Memory B cell (primary cell): ENCODE data around the gene TMCC1.
A peak's percentile ranks its signal among the peaks of the same experiment; 100 is the strongest.

ENCODE experiments used
- ATAC-seq: fragments of 150-1000 bp; cut with Tn5 transposase; 2 replicates; pipeline ENCODE4 v1.10.0; 2021; ENCODE audit warnings: low read depth, mild to moderate bottlenecking, moderate library complexity
- DNase-seq, 2 donors: peaks; one replicate each; pipeline ENCODE4 v3.0.0; 2022; ENCODE audit warnings: low spot score in 2 of 2
- H3K27ac Mint-ChIP-seq: one replicate; pipeline ENCODE4 v1.8.0; 2022; ENCODE audit warnings: mild to moderate bottlenecking, moderate library complexity, mixed read lengths
- H3K27me3 Mint-ChIP-seq: one replicate; pipeline ENCODE4 v1.8.0; 2022; ENCODE audit warnings: mixed read lengths
- H3K36me3 Mint-ChIP-seq: one replicate; pipeline ENCODE4 v1.8.0; 2022; ENCODE audit warnings: mild to moderate bottlenecking, mixed read lengths
- H3K4me1 Mint-ChIP-seq: one replicate; pipeline ENCODE4 v1.8.0; 2022; ENCODE audit warnings: mixed read lengths
- H3K4me3 Mint-ChIP-seq: one replicate; pipeline ENCODE4 v1.8.0; 2022; ENCODE audit warnings: mild to moderate bottlenecking, moderate library complexity, mixed read lengths
- H3K9me3 Mint-ChIP-seq: one replicate; pipeline ENCODE4 v1.8.0; 2022; ENCODE audit warnings: mixed read lengths

TMCC1 gene

GRCh38 chr3:129735638-129736037 is 157.9 kb downstream of the TMCC1 start:
- ATAC-seq (no peak), DNase-seq (no peak)
- H3K4me3 Mint-ChIP-seq: no peak overlapping the region
- H3K27ac Mint-ChIP-seq: no peak overlapping the region
- H3K4me1 Mint-ChIP-seq: peaks cover 8% of the 10 kb centered on the region
- no peaks in the 10 kb centered on the region for H3K27me3 Mint-ChIP-seq
- peaks cover 9% of the 10 kb centered on the region for H3K36me3 Mint-ChIP-seq
- H3K9me3 Mint-ChIP-seq: no peaks in the 10 kb centered on the region

GRCh38 chr3:129734449-129734848 is 159.1 kb downstream of the TMCC1 start:
- Mint-ChIP-seq H3K4me3 (no peak overlapping the region), H3K9me3 (no peaks in the 10 kb centered on the region), H3K27me3 (no peaks in the 10 kb centered on the region), H3K4me1 (peaks cover 3% of the 10 kb centered on the region), H3K27ac (no peak overlapping the region), H3K36me3 (peaks cover 5% of the 10 kb centered on the region)
- ATAC-seq (no peak), DNase-seq (no peak)

GRCh38 chr3:129732200-129732876 is 161.2 kb downstream of the TMCC1 start:
- no peaks in the 10 kb centered on the region for H3K9me3 Mint-ChIP-seq
- H3K36me3 Mint-ChIP-seq: peaks cover 3% of the 10 kb centered on the region
- H3K27ac Mint-ChIP-seq: no peak overlapping the region
- DNase-seq (no peak), ATAC-seq (no peak)
- no peaks in the 10 kb centered on the region for H3K4me1 Mint-ChIP-seq
- no peak overlapping the region for H3K4me3 Mint-ChIP-seq
- H3K27me3 Mint-ChIP-seq: no peaks in the 10 kb centered on the region

GRCh38 chr3:129727707-129728106 is 165.8 kb downstream of the TMCC1 start:
- no peak overlapping the region for H3K4me3 Mint-ChIP-seq
- no peak for DNase-seq
- ATAC-seq: no peak
- H3K9me3 Mint-ChIP-seq: no peaks in the 10 kb centered on the region
- no peaks in the 10 kb centered on the region for H3K36me3 Mint-ChIP-seq
- no peaks in the 10 kb centered on the region for H3K27me3 Mint-ChIP-seq
- H3K27ac Mint-ChIP-seq: no peak overlapping the region
- H3K4me1 Mint-ChIP-seq: no peaks in the 10 kb centered on the region

GRCh38 chr3:129723558-129724324 is 169.8 kb downstream of the TMCC1 start:
- Mint-ChIP-seq H3K27me3 (no peaks in the 10 kb centered on the region), H3K27ac (peak overlapping the region; percentile 58), H3K9me3 (no peaks in the 10 kb centered on the region), H3K36me3 (peaks cover 1% of the 10 kb centered on the region), H3K4me1 (no peaks in the 10 kb centered on the region), H3K4me3 (no peak overlapping the region)
- ATAC-seq (no peak), DNase-seq (no peak)

GRCh38 chr3:129722527-129722926 is 171.0 kb downstream of the TMCC1 start:
- no peak for ATAC-seq
- Mint-ChIP-seq H3K4me1 (no peaks in the 10 kb centered on the region), H3K9me3 (no peaks in the 10 kb centered on the region), H3K4me3 (no peak overlapping the region), H3K27ac (no peak overlapping the region), H3K27me3 (no peaks in the 10 kb centered on the region), H3K36me3 (peaks cover 1% of the 10 kb centered on the region)
- DNase-seq: no peak

GRCh38 chr3:129718201-129718600 is 175.3 kb downstream of the TMCC1 start:
- Mint-ChIP-seq H3K4me3 (no peak overlapping the region), H3K9me3 (no peaks in the 10 kb centered on the region), H3K27me3 (no peaks in the 10 kb centered on the region), H3K36me3 (peaks cover 1% of the 10 kb centered on the region), H3K4me1 (peaks cover 2% of the 10 kb centered on the region), H3K27ac (no peak overlapping the region)
- DNase-seq (no peak), ATAC-seq (no peak)

- DNase-seq (no peak), ATAC-seq (no peak)
- H3K36me3 Mint-ChIP-seq: no peaks in the 10 kb centered on the region
- H3K27ac Mint-ChIP-seq: no peak overlapping the region
- peaks cover 2% of the 10 kb centered on the region for H3K4me1 Mint-ChIP-seq
- H3K4me3 Mint-ChIP-seq: no peak overlapping the region
- no peaks in the 10 kb centered on the region for H3K9me3 Mint-ChIP-seq
- H3K27me3 Mint-ChIP-seq: no peaks in the 10 kb centered on the region
Observed at GRCh38 chr3:129715854-129716253, 177.7 kb downstream of the TMCC1 start.

- ATAC-seq (no peak), DNase-seq (no peak)
- no peaks in the 10 kb centered on the region for H3K9me3 Mint-ChIP-seq
Observed at GRCh38 chr3:129708328-129708861, 185.1 kb downstream of the TMCC1 start.

GRCh38 chr3:129705274-129705673 is 188.2 kb downstream of the TMCC1 start:
- ATAC-seq (no peak), DNase-seq (no peak)
- Mint-ChIP-seq H3K27ac (no peak overlapping the region), H3K4me1 (peaks cover 3% of the 10 kb centered on the region), H3K4me3 (no peak overlapping the region), H3K27me3 (no peaks in the 10 kb centered on the region), H3K36me3 (peaks cover 14% of the 10 kb centered on the region), H3K9me3 (no peaks in the 10 kb centered on the region)

More at GRCh38 chr3:129708328-129708861, 185.1 kb downstream of the TMCC1 start:
- Mint-ChIP-seq H3K4me3 (no peak overlapping the region), H3K36me3 (peaks cover 8% of the 10 kb centered on the region), H3K27ac (no peak overlapping the region), H3K4me1 (peaks cover 3% of the 10 kb centered on the region), H3K27me3 (no peaks in the 10 kb centered on the region)

- Mint-ChIP-seq H3K36me3 (peaks cover 14% of the 10 kb centered on the region), H3K27ac (no peak overlapping the region), H3K27me3 (no peaks in the 10 kb centered on the region), H3K4me3 (no peak overlapping the region), H3K4me1 (peaks cover 5% of the 10 kb centered on the region), H3K9me3 (no peaks in the 10 kb centered on the region)
- ATAC-seq (no peak), DNase-seq (no peak)
Observed at GRCh38 chr3:129703913-129704312, 189.6 kb downstream of the TMCC1 start.

- Mint-ChIP-seq H3K9me3 (no peaks in the 10 kb centered on the region), H3K27ac (no peak overlapping the region), H3K4me1 (peaks cover 5% of the 10 kb centered on the region), H3K27me3 (no peaks in the 10 kb centered on the region), H3K36me3 (peaks cover 14% of the 10 kb centered on the region), H3K4me3 (no peak overlapping the region)
- DNase-seq (no peak), ATAC-seq (no peak)
Observed at GRCh38 chr3:129702934-129703712, 190.4 kb downstream of the TMCC1 start.

- H3K4me3 Mint-ChIP-seq: no peak overlapping the region
- peaks cover 5% of the 10 kb centered on the region for H3K4me1 Mint-ChIP-seq
- peaks cover 27% of the 10 kb centered on the region for H3K36me3 Mint-ChIP-seq
- no peaks in the 10 kb centered on the region for H3K27me3 Mint-ChIP-seq
- H3K27ac Mint-ChIP-seq: no peak overlapping the region
- ATAC-seq (no peak), DNase-seq (no peak)
- peaks cover 5% of the 10 kb centered on the region for H3K9me3 Mint-ChIP-seq
Observed at GRCh38 chr3:129701161-129701560, 192.3 kb downstream of the TMCC1 start.

- Mint-ChIP-seq H3K4me3 (no peak overlapping the region), H3K4me1 (peaks cover 5% of the 10 kb centered on the region), H3K9me3 (peaks cover 8% of the 10 kb centered on the region), H3K36me3 (peaks cover 29% of the 10 kb centered on the region), H3K27ac (no peak overlapping the region), H3K27me3 (no peaks in the 10 kb centered on the region)
- DNase-seq (no peak), ATAC-seq (no peak)
Observed at GRCh38 chr3:129699612-129700011, 193.9 kb downstream of the TMCC1 start.
